Measurements from ENCODE around the gene PLCB4.

DNA sequence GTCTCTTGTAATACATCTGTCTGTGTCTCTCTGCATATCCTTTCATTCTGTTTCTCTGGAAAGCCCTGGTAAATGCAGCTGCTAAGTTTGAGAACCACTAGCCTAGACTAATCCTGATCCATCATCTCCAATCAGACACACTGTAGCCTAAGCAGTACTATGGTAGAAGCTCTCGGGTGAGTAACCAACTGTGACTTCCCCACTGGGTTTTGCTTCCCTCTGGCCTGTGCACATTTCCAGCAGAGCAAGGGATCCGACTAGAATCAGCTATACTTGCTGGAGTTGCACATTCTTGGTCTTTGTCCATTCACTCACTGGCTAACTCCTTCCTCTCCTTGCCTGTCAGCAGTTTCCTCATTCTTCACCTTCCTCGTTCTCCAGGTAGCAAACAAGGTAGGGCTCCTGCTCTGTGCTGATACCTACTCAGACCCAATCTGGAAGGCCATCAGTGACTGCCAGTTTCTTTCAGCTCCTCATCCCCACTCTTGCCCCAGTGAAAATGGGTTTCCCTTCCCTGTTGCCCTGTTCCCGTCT lies 184.2 kb downstream of the PLCB4 start:
- TF ChIP-seq POLR2AphosphoS5 (IDR thresholded peaks at IDR 0.05; ENCODE audit: low read depth, low read length) (no peak), POLR2A (IDR thresholded peaks at IDR 0.05; ENCODE audit: low read depth, low read length) (no peak), TAF1 (IDR thresholded peaks at IDR 0.05; ENCODE audit: borderline replicate concordance, low read depth, low read length) (no peak)
